Esophagus squamous epithelium (tissue), 5 donors: ENCODE data around the gene GREM2. TPM values are rescaled to one million over a fixed set of nuclear protein-coding genes. Genes with fewer than 3 reads are reported as not detected.

ENCODE experiments used
- DNase-seq: peaks from one replicate; lab custom pipeline; 2025; lab: John Stamatoyannopoulos, UW
- H3K27ac ChIP-seq, 4 donors: fragments of 200-600 bp; sonication (generic); one replicate each; pipeline ENCODE4 v1.5.1; 2016 to 2019; ENCODE audit warnings: mild to moderate bottlenecking in 1 of 4
- H3K27me3 ChIP-seq, 4 donors: fragments of 200-600 bp; sonication (generic); 1 replicate in 3 of 4; 2 replicates in 1 of 4; pipeline versions ENCODE4 v1.5.1 to v1.6.0; 2017 to 2021; ENCODE audit warnings: antibody characterized with exemption in 1 of 4
- H3K36me3 ChIP-seq, 3 donors: fragments of 200-600 bp; sonication (generic); one replicate each; pipeline ENCODE4 v1.5.1; 2016 to 2019
- H3K4me1 ChIP-seq, 3 donors: fragments of 200-600 bp; sonication (generic); one replicate each; pipeline ENCODE4 v1.5.1; 2017 to 2019
- H3K4me3 ChIP-seq, 4 donors: fragments of 200-600 bp; sonication (generic); 1 replicate in 3 of 4; 2 replicates in 1 of 4; pipeline ENCODE4 v1.5.1; 2016 to 2019; ENCODE audit warnings: mild to moderate bottlenecking in 2 of 4, moderate library complexity in 1 of 4
- H3K9me3 ChIP-seq, 3 donors: fragments of 200-600 bp; sonication (generic); one replicate each; pipeline ENCODE4 v1.5.1; 2016 to 2019
- POLR2A ChIP-seq, 4 donors: fragments of 450-650 bp; IDR thresholded peaks; one replicate each; pipeline ENCODE4 v1.6.1; 2017; ENCODE audit warnings: antibody characterized with exemption in 4 of 4, mild to moderate bottlenecking in 4 of 4, moderate library complexity in 3 of 4
- WGBS, 2 donors: methylation state at CpG; one replicate each; pipeline ENCODE4 v1.1.5; 2018; 5-methylcytosine and 5-hydroxymethylcytosine counted together
- intact Hi-C: fragments of 100-400 bp; cut with DNase I; formaldehyde crosslinking; loops from one replicate; pipeline ENCODE4 v1.15.0; 2022
- total RNA-seq, 4 donors: library from RNA; depleted of rRNA; stranded (reverse); fragments of >200 nt; gene quantifications; one replicate each; pipeline ENCODE4 v1.1.0, GENCODE V29; 2016
- TF ChIP-seq, protein P1 (sequence below), 6 experiments: fragments of 450-650 bp in 4 of 6; fragments of 200-600 bp in 2 of 6; sonication (generic) in 2 of 6; IDR thresholded peaks; one replicate each; pipeline ENCODE4 v1.5.1; 2016 to 2019; ENCODE audit warnings: antibody characterized with exemption in 6 of 6, mild to moderate bottlenecking in 4 of 6, moderate library complexity in 4 of 6
- donor health status: DM: yes; HTN: yes; CAD: no.

Gene GREM2
- total RNA-seq, 4 donors from 2014 or later = 0.45 to 8.8 (median 0.74) TPM

DNA sequence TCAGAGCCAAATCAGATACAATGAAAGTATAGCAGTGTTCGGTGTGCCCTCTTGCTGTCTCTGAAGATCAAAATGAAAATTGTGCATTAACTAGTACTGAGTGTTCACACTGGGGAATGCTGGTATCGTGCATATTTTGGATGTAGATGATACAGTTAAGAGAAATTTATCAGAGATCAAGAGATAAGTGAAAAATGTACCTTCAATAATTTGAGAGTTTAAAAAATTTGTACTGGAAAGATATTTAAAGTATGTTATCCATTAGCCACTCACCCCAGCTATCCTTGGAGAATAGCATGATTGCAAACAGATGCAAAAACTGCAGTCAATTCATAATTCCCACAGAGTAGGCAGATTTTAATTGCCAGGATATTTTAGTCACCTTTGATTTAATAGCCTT lies 56.4 kb downstream of the GREM2 start:
- Histone ChIP-seq H3K36me3 (no peaks in the 10 kb centered on the region), H3K4me3 (no peak overlapping the region), H3K9me3 (no peaks in the 10 kb centered on the region), H3K4me1 (no peaks in the 10 kb centered on the region), H3K27me3 (no peaks in the 10 kb centered on the region), H3K27ac (no peak overlapping the region)
- no peak for DNase-seq
- TF ChIP-seq, protein P1, sequence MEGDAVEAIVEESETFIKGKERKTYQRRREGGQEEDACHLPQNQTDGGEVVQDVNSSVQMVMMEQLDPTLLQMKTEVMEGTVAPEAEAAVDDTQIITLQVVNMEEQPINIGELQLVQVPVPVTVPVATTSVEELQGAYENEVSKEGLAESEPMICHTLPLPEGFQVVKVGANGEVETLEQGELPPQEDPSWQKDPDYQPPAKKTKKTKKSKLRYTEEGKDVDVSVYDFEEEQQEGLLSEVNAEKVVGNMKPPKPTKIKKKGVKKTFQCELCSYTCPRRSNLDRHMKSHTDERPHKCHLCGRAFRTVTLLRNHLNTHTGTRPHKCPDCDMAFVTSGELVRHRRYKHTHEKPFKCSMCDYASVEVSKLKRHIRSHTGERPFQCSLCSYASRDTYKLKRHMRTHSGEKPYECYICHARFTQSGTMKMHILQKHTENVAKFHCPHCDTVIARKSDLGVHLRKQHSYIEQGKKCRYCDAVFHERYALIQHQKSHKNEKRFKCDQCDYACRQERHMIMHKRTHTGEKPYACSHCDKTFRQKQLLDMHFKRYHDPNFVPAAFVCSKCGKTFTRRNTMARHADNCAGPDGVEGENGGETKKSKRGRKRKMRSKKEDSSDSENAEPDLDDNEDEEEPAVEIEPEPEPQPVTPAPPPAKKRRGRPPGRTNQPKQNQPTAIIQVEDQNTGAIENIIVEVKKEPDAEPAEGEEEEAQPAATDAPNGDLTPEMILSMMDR (IDR thresholded peaks at IDR 0.05) = no peak
- no peak for TF ChIP-seq POLR2A (IDR thresholded peaks at IDR 0.05)
- intact Hi-C loops = no loop called here
- 66 to 76% methylated on average over 2 of the region's 2 CpGs for WGBS, 2 donors

DNA sequence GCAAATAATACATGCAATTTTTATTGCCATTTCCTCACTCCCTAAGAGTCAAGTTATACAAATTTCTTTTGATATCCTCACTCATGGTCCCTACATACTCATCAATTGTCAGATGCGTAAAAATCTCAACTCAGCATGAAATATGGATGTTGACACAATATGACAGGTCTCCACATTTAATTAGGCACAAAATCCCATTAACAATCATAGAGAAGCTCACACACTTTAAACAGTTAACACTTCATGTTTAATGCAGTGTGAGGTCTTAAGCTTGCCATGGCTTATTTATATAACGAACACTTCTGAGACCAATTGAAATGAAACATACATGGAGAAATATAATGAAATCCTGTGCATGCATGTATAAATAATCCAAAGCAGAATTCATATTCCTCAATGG lies 58.6 kb downstream of the GREM2 start:
- WGBS, 2 donors = 81 to 86% methylated on average over 2 of the region's 2 CpGs
- TF ChIP-seq, protein P1 (IDR thresholded peaks at IDR 0.05) = no peak
- TF ChIP-seq POLR2A (IDR thresholded peaks at IDR 0.05) = no peak

DNA sequence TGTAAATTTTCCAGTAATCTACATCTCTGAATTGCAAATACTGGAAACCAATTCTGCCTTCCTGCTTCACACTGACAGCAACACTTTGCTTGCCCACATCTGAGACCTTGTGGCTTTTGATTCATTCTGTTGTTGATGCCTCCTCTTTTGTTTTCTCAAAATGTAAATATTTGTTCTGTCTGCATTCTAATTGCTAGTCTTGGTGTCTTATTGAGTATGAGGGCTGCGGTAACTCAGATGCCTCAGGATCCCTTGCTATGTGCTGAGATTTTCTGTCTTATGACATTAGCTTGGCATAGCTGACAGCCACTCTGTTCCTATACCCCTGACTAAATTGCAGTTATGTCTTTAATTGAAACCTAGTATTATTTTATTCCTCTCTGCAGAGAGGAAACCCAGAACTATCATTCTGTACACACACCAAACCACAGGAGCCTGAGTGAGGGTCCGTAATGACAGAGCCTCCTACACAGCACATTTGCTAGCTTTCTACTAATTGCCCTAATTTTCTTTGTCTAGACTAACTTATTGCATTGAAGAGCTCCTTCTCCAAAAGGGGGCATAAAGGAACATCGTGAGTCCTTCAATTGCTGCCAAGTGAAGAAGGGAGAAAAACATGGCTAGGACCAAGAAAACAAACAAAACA lies 72.1 kb downstream of the GREM2 start:
- 17 to 30% methylated on average over 3 of the region's 3 CpGs for WGBS, 2 donors
- Histone ChIP-seq H3K9me3 (no peaks in the 10 kb centered on the region), H3K4me3 (no peak overlapping the region), H3K27ac (no peak overlapping the region), H3K36me3 (no peaks in the 10 kb centered on the region), H3K4me1 (no peaks in the 10 kb centered on the region), H3K27me3 (no peaks in the 10 kb centered on the region)
- DNase-seq = no peak
- no peak for TF ChIP-seq POLR2A (IDR thresholded peaks at IDR 0.05)
- TF ChIP-seq, protein P1 (IDR thresholded peaks at IDR 0.05) = no peak
- intact Hi-C loops = no loop called here

More for the DNA sequence above, 58.6 kb downstream of the GREM2 start:
- Histone ChIP-seq H3K36me3 (no peaks in the 10 kb centered on the region), H3K27ac (no peak overlapping the region), H3K4me1 (no peaks in the 10 kb centered on the region), H3K9me3 (no peaks in the 10 kb centered on the region), H3K27me3 (no peaks in the 10 kb centered on the region), H3K4me3 (no peak overlapping the region)
- intact Hi-C loops = no loop called here
- DNase-seq = no peak

DNA sequence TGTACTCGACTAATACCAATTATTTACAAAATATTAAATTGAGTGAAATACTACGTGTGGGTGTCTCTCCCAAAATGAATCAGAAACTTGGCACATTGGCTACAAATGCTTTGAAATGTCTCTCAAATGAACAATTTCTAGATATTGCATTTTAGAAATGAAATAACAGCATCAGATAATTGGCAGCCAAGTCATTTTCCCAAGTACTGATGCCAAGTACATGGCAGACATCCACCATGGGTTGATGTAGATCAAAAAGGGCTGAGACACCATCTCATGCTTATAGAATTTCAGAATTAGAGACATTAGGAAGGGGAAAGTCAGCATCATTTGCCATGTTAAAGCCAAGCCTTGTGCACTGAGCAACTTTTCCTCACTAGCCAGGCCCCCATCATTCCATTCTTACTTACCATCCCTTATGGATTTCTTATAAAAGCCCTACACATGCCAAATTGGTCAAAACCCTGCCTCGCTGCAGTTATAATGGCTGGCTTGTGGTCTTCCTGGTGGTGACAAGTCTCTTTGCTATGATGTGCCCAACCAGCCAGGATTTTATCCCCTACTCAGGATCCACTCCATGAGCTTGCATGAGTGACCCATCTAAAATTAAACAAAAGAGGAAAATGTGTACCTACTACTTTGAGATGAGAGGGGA lies 73.1 kb downstream of the GREM2 start:
- Histone ChIP-seq H3K9me3 (no peaks in the 10 kb centered on the region), H3K36me3 (no peaks in the 10 kb centered on the region), H3K4me3 (no peak overlapping the region), H3K27ac (no peak overlapping the region), H3K4me1 (no peaks in the 10 kb centered on the region), H3K27me3 (no peaks in the 10 kb centered on the region)
- intact Hi-C loops = no loop called here
- DNase-seq = no peak
- TF ChIP-seq, protein P1 (IDR thresholded peaks at IDR 0.05) = no peak
- TF ChIP-seq POLR2A (IDR thresholded peaks at IDR 0.05) = no peak
- 68 to 71% methylated on average over 3 of the region's 3 CpGs for WGBS, 2 donors

DNA sequence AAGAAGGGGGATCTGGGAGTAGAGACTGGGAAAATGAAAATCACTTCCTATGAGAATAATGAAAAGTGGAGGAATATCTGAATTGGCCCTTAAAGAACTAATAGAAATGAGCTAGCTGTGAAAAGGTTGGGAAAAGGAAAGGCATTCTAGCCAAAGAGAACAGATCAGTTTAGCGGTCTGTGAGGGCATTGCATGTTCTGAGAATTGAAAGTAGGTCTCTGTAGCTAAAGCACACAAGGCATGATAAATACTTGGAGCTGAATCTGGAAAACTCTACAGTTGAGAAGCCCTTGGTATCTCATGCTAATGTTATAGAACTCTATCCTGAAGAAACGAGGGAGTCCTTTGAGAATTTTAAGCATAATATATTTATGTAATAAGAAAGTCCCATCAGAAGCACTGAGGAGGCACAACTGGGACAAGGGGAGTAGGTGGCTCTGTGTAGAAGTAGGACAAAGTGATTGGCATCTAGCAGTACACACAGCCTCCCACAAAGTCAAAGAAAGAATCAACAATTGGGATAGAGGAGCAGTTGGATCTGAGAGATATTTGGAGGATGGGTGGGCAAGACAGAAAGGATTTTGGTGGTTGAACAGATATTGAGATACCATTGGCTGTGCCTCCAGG lies 78.7 kb downstream of the GREM2 start:
- intact Hi-C loops = no loop called here
- no peak for DNase-seq
- Histone ChIP-seq H3K4me3 (no peak overlapping the region), H3K27me3 (no peaks in the 10 kb centered on the region), H3K27ac (no peak overlapping the region), H3K9me3 (no peaks in the 10 kb centered on the region), H3K4me1 (no peaks in the 10 kb centered on the region), H3K36me3 (no peaks in the 10 kb centered on the region)
- TF ChIP-seq POLR2A (IDR thresholded peaks at IDR 0.05) = no peak
- TF ChIP-seq, protein P1 (IDR thresholded peaks at IDR 0.05) = no peak
- 60 to 69% methylated on average over 2 of the region's 2 CpGs for WGBS, 2 donors
